IMR-90 (cell line): ENCODE measurements around the gene DIP2C. TPM values are rescaled to one million over a fixed set of nuclear protein-coding genes. Genes with fewer than 3 reads are reported as not detected.

Experiments
- ATAC-seq: fragments of 200-7000 bp; cut with Tn5 transposase; 2 replicates; pipeline ENCODE4 v1.9.1; 2020; ENCODE audit warnings: low read depth, mild to moderate bottlenecking, moderate library complexity
- BruUV-seq: library from RNA; stranded (reverse); fragments of 400-500 nt; replicated peaks from 2 replicates; lab custom pipeline; 2021; lab: Mats Ljungman, UMichigan
- CTCF ChIA-PET: fragments of 300-600 bp; formaldehyde crosslinking; extraction: SDS; loops from one replicate; lab custom pipeline; 2021; ENCODE audit warnings: antibody characterized with exemption; lab: Yijun Ruan, JAX
- POLR2A ChIA-PET: fragments of 300-600 bp; sonication (Branson Sonifier 250); formaldehyde crosslinking; loops from one replicate; lab custom pipeline; 2022; ENCODE audit warnings: antibody characterized with exemption; ENCODE audit not compliant: unreplicated experiment; lab: Charles Lee
- DNase-seq: peaks from one replicate; pipeline ENCODE4 v3.0.0; 2013
- H2AFZ ChIP-seq: replicated peaks from 2 replicates; pipeline ENCODE3; 2013; ENCODE audit warnings: low read length, mild to moderate bottlenecking; ENCODE audit not compliant: poor library complexity
- H2AK5ac ChIP-seq: 2 replicates; pipeline ENCODE4 v1.6.1; 2013; ENCODE audit warnings: low read depth, low read length, inconsistent platforms
- H2AK9ac ChIP-seq: replicated peaks from 2 replicates; pipeline ENCODE3; 2013; ENCODE audit warnings: mild to moderate bottlenecking, low read depth, low read length, moderate library complexity; ENCODE audit not compliant: poor library complexity
- H2BK120ac ChIP-seq: 2 replicates; pipeline ENCODE4 v1.6.1; 2013; ENCODE audit warnings: low read depth, low read length, inconsistent platforms
- H2BK15ac ChIP-seq: 3 replicates; pipeline ENCODE4 v1.6.1; 2013; ENCODE audit warnings: low read depth, low read length, inconsistent platforms
- H2BK20ac ChIP-seq: 2 replicates; pipeline ENCODE4 v1.6.1; 2013; ENCODE audit warnings: low read depth, mild to moderate bottlenecking, inconsistent platforms, low read length, moderate library complexity
- H2BK5ac ChIP-seq: 2 replicates; pipeline ENCODE4 v1.6.1; 2013; ENCODE audit warnings: mild to moderate bottlenecking, low read depth, low read length, inconsistent platforms; ENCODE audit not compliant: poor library complexity, severe bottlenecking
- H3K14ac ChIP-seq: replicated peaks from 2 replicates; pipeline ENCODE4 v1.6.1; 2013; ENCODE audit warnings: low read depth, low read length, inconsistent platforms
- H3K18ac ChIP-seq: 2 replicates; pipeline ENCODE4 v1.6.1; 2013; ENCODE audit warnings: low read depth, low read length, control low read depth
- H3K23ac ChIP-seq: 2 replicates; pipeline ENCODE4 v1.6.1; 2013; ENCODE audit warnings: low read depth, low read length, inconsistent platforms
- H3K27ac ChIP-seq: 2 replicates; pipeline ENCODE4 v1.5.1; 2013; ENCODE audit warnings: mild to moderate bottlenecking, control low read depth, low read length; ENCODE audit not compliant: insufficient read depth
- H3K27me3 ChIP-seq: 2 replicates; pipeline ENCODE4 v1.6.1; 2013; ENCODE audit warnings: low read length; ENCODE audit not compliant: control insufficient read depth, insufficient read depth
- H3K36me3 ChIP-seq: 2 replicates; pipeline ENCODE4 v1.6.1; 2013; ENCODE audit warnings: low read length, mixed read lengths; ENCODE audit not compliant: control insufficient read depth, insufficient read depth
- H3K4ac ChIP-seq: 2 replicates; pipeline ENCODE4 v1.6.1; 2013; ENCODE audit warnings: low read depth, low read length, inconsistent platforms
- H3K4me1 ChIP-seq: 2 replicates; pipeline ENCODE4 v1.6.1; 2013; ENCODE audit warnings: low read length, mixed read lengths; ENCODE audit not compliant: control insufficient read depth, insufficient read depth
- H3K4me2 ChIP-seq: 2 replicates; pipeline ENCODE4 v1.6.1; 2013; ENCODE audit warnings: low read depth, mild to moderate bottlenecking, control low read depth, low read length, moderate library complexity
- H3K4me3 ChIP-seq: 2 replicates; pipeline ENCODE4 v1.5.1; 2013; ENCODE audit warnings: low read depth, mild to moderate bottlenecking, control low read depth, low read length, moderate library complexity; ENCODE audit not compliant: insufficient read depth
- H3K56ac ChIP-seq: 2 replicates; pipeline ENCODE4 v1.6.1; 2013; ENCODE audit warnings: low read length, inconsistent platforms; ENCODE audit not compliant: insufficient read depth; ENCODE audit errors: extremely low read depth
- H3K79me1 ChIP-seq, 2 experiments: 2 replicates each; pipeline ENCODE4 v1.6.1; 2013; ENCODE audit warnings: low read length in 2 of 2, inconsistent platforms in 1 of 2, low read depth in 1 of 2
- H3K9ac ChIP-seq: 2 replicates; pipeline ENCODE4 v1.6.1; 2013; ENCODE audit warnings: low read depth, low read length, control low read depth
- H3K9me1 ChIP-seq: 2 replicates; pipeline ENCODE4 v1.6.1; 2013; ENCODE audit warnings: low read length, inconsistent platforms; ENCODE audit not compliant: insufficient read depth
- H3K9me3 ChIP-seq: 2 replicates; pipeline ENCODE4 v1.6.1; 2013; ENCODE audit warnings: low read length; ENCODE audit not compliant: control insufficient read depth, insufficient read depth
- H4K20me1 ChIP-seq: 2 replicates; pipeline ENCODE4 v1.6.1; 2013; ENCODE audit warnings: low read length, inconsistent platforms; ENCODE audit not compliant: insufficient read depth
- H4K5ac ChIP-seq: 2 replicates; pipeline ENCODE4 v1.6.1; 2013; ENCODE audit warnings: mild to moderate bottlenecking, low read depth, low read length, control low read depth
- H4K8ac ChIP-seq, 2 experiments: 2 replicates each; pipeline ENCODE4 v1.6.1; 2013; ENCODE audit warnings: low read depth in 2 of 2, low read length in 2 of 2, control low read depth in 1 of 2, inconsistent platforms in 1 of 2
- H4K91ac ChIP-seq: 2 replicates; pipeline ENCODE4 v1.6.1; 2013; ENCODE audit warnings: low read depth, low read length, inconsistent platforms; ENCODE audit not compliant: insufficient read depth
- BHLHE40 ChIP-seq: fragments of 150-350 bp; IDR thresholded peaks from 2 replicates; pipeline ENCODE4 v1.6.1; 2016; ENCODE audit warnings: mild to moderate bottlenecking, low read depth, low read length
- FOS ChIP-seq: fragments of 150-350 bp; IDR thresholded peaks from 2 replicates; pipeline ENCODE4 v1.6.1; 2016; ENCODE audit warnings: low read depth, low read length
- MAFK ChIP-seq: IDR thresholded peaks from 2 replicates; pipeline ENCODE4 v1.6.1; 2012; ENCODE audit warnings: low read depth, low read length, improper control_type of control experiment
- MAZ ChIP-seq: IDR thresholded peaks from 2 replicates; pipeline ENCODE4 v1.6.1; 2012; ENCODE audit warnings: low read depth, mild to moderate bottlenecking, low read length, improper control_type of control experiment, moderate library complexity, borderline replicate concordance
- MXI1 ChIP-seq: IDR thresholded peaks from 2 replicates; pipeline ENCODE4 v1.6.1; 2012; ENCODE audit warnings: low read depth, mild to moderate bottlenecking, low read length, moderate library complexity, borderline replicate concordance
- POLR2A ChIP-seq: IDR thresholded peaks from 2 replicates; pipeline ENCODE4 v1.6.1; 2012; ENCODE audit warnings: mild to moderate bottlenecking, low read depth, low read length
- RAD21 ChIP-seq: IDR thresholded peaks from 2 replicates; pipeline ENCODE4 v1.6.1; 2012; ENCODE audit warnings: low read length, improper control_type of control experiment
- RFX5 ChIP-seq: IDR thresholded peaks from 2 replicates; pipeline ENCODE4 v1.8.0; 2012; ENCODE audit warnings: low read depth, mild to moderate bottlenecking, low read length, moderate library complexity
- WGBS, 2 experiments: methylation state at CpG; one replicate each; pipeline versions ENCODE4 v1.1.5 to v1.1.7; 2013; ENCODE audit warnings: missing lambda C conversion rate in 2 of 2; ENCODE audit not compliant: insufficient read length in 1 of 2; ENCODE audit errors: extremely low coverage in 2 of 2; 5-methylcytosine and 5-hydroxymethylcytosine counted together
- dilution Hi-C: fragments of 300-500 bp; cut with HindIII; formaldehyde crosslinking; loops from one replicate; pipeline ENCODE4 v1.14.3; 2018; ENCODE audit warnings: low sequenced_read_pairs; ENCODE audit not compliant: unreplicated experiment
- in situ Hi-C: fragments of 300-500 bp; cut with MboI; formaldehyde crosslinking; loops from 3 replicates; pipeline ENCODE4 v1.14.3; 2019; ENCODE audit warnings: low sequenced_read_pairs, inconsistent platforms, mixed read lengths
- intact Hi-C: fragments of 100-400 bp; cut with micrococcal nuclease; formaldehyde crosslinking; loops from 2 replicates; pipeline ENCODE4 v1.10.0; 2022
- polyA plus RNA-seq, 3 experiments: library from polyadenylated mRNA; depleted of rRNA; stranded (reverse); fragments of >200 nt; gene quantifications; 2 replicates each; pipeline ENCODE4 v1.2.3, GENCODE V29; 2012; ENCODE audit warnings: low replicate concordance in 1 of 3
- total RNA-seq: library from RNA; depleted of rRNA; stranded (reverse); fragments of >200 nt; gene quantifications from 2 replicates; pipeline ENCODE4 v1.2.3, GENCODE V29; 2012
- TF ChIP-seq, protein P1 (sequence below): conservative IDR thresholded peaks from 2 replicates; pipeline ENCODE4 v1.5.1; 2012; ENCODE audit warnings: mild to moderate bottlenecking, low read depth, low read length, improper control_type of control experiment
- TF ChIP-seq, protein P2 (sequence below): fragments of 150-350 bp; IDR thresholded peaks from 2 replicates; pipeline ENCODE4 v1.6.1; 2017; ENCODE audit warnings: mild to moderate bottlenecking, antibody characterized with exemption, low read length, low read depth

DIP2C gene
- total and polyA plus RNA-seq, 2 of the 4 experiments (the other 2 are of a cell fraction): 8.6 to 17.3 TPM

DNA sequence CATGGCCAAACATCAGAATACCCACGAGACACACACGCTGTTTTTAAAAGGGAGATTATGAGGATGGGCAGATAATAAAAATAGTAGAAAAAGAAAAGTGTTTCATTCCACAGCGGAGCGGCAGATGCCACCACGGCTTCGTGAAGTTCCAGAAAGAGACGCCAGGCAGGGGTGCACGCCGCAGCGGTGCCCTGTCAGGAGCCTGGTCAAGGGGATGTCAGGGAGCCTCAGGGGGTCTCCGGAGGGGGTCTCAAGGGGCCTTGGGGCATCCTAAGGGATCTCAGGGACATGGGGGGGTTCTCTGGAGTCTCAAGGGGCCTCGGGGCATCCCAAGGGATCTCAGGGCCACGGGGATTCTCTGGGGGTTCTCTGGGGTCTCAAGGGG, 300.8 kb downstream of the DIP2C start:
- peaks cover 8 to 25% of the 10 kb centered on the region in 2 experiments; a peak in 3 of 4 replicates for H3K79me1 ChIP-seq
- H3K9me1 ChIP-seq: peaks cover 21% of the 10 kb centered on the region
- H4K91ac ChIP-seq: no peak overlapping the region
- H2AK9ac ChIP-seq: no peak overlapping the region
- no peaks in the 10 kb centered on the region for H3K9me3 ChIP-seq
- BruUV-seq: no TSS peak
- intact Hi-C loops (no loop called here), dilution Hi-C loops (no loop called here), in situ Hi-C loops (no loop called here)
- no peak overlapping the region for H4K5ac ChIP-seq
- ChIA-PET POLR2A (no interaction called here), CTCF (no interaction called here)
- H3K4ac ChIP-seq: no peak overlapping the region
- no peak overlapping the region for H3K56ac ChIP-seq
- H3K27ac ChIP-seq: no peak overlapping the region
- WGBS, 2 experiments: 100% methylated on average over 2 of the region's 13 CpGs; no CpG with 5 or more reads in 1 of the 2 experiments
- no peaks in the 10 kb centered on the region for H3K4me1 ChIP-seq
- H3K36me3 ChIP-seq: peaks cover 48% of the 10 kb centered on the region
- H2AK5ac ChIP-seq: no peak overlapping the region
- no peak overlapping the region for H3K14ac ChIP-seq
- no peak overlapping the region for H2BK120ac ChIP-seq
- H2BK15ac ChIP-seq: no peak overlapping the region
- no peak overlapping the region for H2AFZ ChIP-seq
- no peak overlapping the region for H3K23ac ChIP-seq
- TF ChIP-seq RFX5: no peak
- no peak for TF ChIP-seq MXI1
- TF ChIP-seq MAFK: no peak
- no peak for TF ChIP-seq RAD21
- no peak for TF ChIP-seq FOS
- TF ChIP-seq, protein P1, sequence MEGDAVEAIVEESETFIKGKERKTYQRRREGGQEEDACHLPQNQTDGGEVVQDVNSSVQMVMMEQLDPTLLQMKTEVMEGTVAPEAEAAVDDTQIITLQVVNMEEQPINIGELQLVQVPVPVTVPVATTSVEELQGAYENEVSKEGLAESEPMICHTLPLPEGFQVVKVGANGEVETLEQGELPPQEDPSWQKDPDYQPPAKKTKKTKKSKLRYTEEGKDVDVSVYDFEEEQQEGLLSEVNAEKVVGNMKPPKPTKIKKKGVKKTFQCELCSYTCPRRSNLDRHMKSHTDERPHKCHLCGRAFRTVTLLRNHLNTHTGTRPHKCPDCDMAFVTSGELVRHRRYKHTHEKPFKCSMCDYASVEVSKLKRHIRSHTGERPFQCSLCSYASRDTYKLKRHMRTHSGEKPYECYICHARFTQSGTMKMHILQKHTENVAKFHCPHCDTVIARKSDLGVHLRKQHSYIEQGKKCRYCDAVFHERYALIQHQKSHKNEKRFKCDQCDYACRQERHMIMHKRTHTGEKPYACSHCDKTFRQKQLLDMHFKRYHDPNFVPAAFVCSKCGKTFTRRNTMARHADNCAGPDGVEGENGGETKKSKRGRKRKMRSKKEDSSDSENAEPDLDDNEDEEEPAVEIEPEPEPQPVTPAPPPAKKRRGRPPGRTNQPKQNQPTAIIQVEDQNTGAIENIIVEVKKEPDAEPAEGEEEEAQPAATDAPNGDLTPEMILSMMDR: no peak
- TF ChIP-seq MAZ: no peak
- TF ChIP-seq BHLHE40: no peak
- no peak for TF ChIP-seq POLR2A
- TF ChIP-seq, protein P2, sequence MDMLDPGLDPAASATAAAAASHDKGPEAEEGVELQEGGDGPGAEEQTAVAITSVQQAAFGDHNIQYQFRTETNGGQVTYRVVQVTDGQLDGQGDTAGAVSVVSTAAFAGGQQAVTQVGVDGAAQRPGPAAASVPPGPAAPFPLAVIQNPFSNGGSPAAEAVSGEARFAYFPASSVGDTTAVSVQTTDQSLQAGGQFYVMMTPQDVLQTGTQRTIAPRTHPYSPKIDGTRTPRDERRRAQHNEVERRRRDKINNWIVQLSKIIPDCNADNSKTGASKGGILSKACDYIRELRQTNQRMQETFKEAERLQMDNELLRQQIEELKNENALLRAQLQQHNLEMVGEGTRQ: no peak
- no peak overlapping the region for H3K9ac ChIP-seq
- no peak overlapping the region for H3K18ac ChIP-seq
- H2BK20ac ChIP-seq: no peak overlapping the region
- peaks cover 7% of the 10 kb centered on the region; the same call in 1 of the 2 replicates for H4K20me1 ChIP-seq
- DNase-seq (no peak), ATAC-seq (no peak)
- H3K4me3 ChIP-seq: no peak overlapping the region
- H4K8ac ChIP-seq: no peak overlapping the region
- no peak overlapping the region for H3K4me2 ChIP-seq
- no peak overlapping the region for H2BK5ac ChIP-seq
- H3K27me3 ChIP-seq: no peaks in the 10 kb centered on the region
